GM21825 (cell line): Measurements from ENCODE around the gene PCYOX1L.
"Not testable (repeated sequence)": the region's sequence is repeated elsewhere in the genome, so short reads cannot be mapped to it uniquely, and the experiment has no call there.

ENCODE experiments used
- ATAC-seq: cut with Tn5 transposase; IDR thresholded peaks from one replicate; pipeline ENCODE4 v1.9.1; 2021; ENCODE audit warnings: mild to moderate bottlenecking, moderate library complexity; ENCODE audit not compliant: unreplicated experiment

Gene PCYOX1L

GRCh38 chr5:149382517-149383220 is 24.8 kb downstream of the PCYOX1L start:
- no peak for ATAC-seq

- ATAC-seq = no peak
Observed at GRCh38 chr5:149383399-149383798, 25.6 kb downstream of the PCYOX1L start.

- ATAC-seq = no peak
Observed at GRCh38 chr5:149386166-149386565, 28.3 kb downstream of the PCYOX1L start.

GRCh38 chr5:149387081-149387631 is 29.3 kb downstream of the PCYOX1L start:
- no peak for ATAC-seq

- no peak for ATAC-seq
Observed at GRCh38 chr5:149387982-149388381, 30.1 kb downstream of the PCYOX1L start.

- ATAC-seq = no peak
Observed at GRCh38 chr5:149388498-149389190, 30.8 kb downstream of the PCYOX1L start.

- ATAC-seq = no peak
Observed at GRCh38 chr5:149389552-149390495, 32.0 kb downstream of the PCYOX1L start.

GRCh38 chr5:149391076-149391475 is 33.2 kb downstream of the PCYOX1L start:
- ATAC-seq = not testable (repeated sequence)

GRCh38 chr5:149391524-149391923 is 33.7 kb downstream of the PCYOX1L start:
- ATAC-seq = no peak

- ATAC-seq = no peak
Observed at GRCh38 chr5:149392718-149393117, 34.9 kb downstream of the PCYOX1L start.

- not testable (repeated sequence) for ATAC-seq
Observed at GRCh38 chr5:149394996-149395395, 37.1 kb downstream of the PCYOX1L start.

- ATAC-seq = no peak
Observed at GRCh38 chr5:149397530-149397929, 39.7 kb downstream of the PCYOX1L start.

- ATAC-seq = not testable (repeated sequence)
Observed at GRCh38 chr5:149398747-149399266, 41.0 kb downstream of the PCYOX1L start.

GRCh38 chr5:149399775-149400174 is 41.9 kb downstream of the PCYOX1L start:
- ATAC-seq = no peak

GRCh38 chr5:149400304-149400703 is 42.5 kb downstream of the PCYOX1L start:
- ATAC-seq = no peak

- ATAC-seq = no peak
Observed at GRCh38 chr5:149401051-149401450, 43.2 kb downstream of the PCYOX1L start.

- ATAC-seq = no peak
Observed at GRCh38 chr5:149402291-149402690, 44.4 kb downstream of the PCYOX1L start.

- no peak for ATAC-seq
Observed at GRCh38 chr5:149403923-149404745, 46.3 kb downstream of the PCYOX1L start.

- no peak for ATAC-seq
Observed at GRCh38 chr5:149404746-149405549, 47.1 kb downstream of the PCYOX1L start.
